GM10847 (cell line): Measurements from ENCODE around the gene AHDC1.

Experiments used
- POLR2A ChIP-seq: IDR thresholded peaks from 2 replicates; pipeline ENCODE4 v1.6.1; 2011; ENCODE audit not compliant: insufficient read length; ENCODE audit errors: extremely low read depth

AHDC1 gene

GRCh38 chr1:27536767-27537166 lies 67.2 kb downstream of the AHDC1 start:
- TF ChIP-seq POLR2A = no peak

GRCh38 chr1:27536010-27536757 lies 67.8 kb downstream of the AHDC1 start:
- no peak for TF ChIP-seq POLR2A

GRCh38 chr1:27535386-27535785 lies 68.6 kb downstream of the AHDC1 start:
- TF ChIP-seq POLR2A = no peak

GRCh38 chr1:27531959-27532685 lies 71.8 kb downstream of the AHDC1 start:
- no peak for TF ChIP-seq POLR2A

- TF ChIP-seq POLR2A = no peak
These were observed 73.8 kb downstream of the AHDC1 start for GRCh38 chr1:27530192-27530591.

GRCh38 chr1:27529704-27530018 lies 74.3 kb downstream of the AHDC1 start:
- no peak for TF ChIP-seq POLR2A

GRCh38 chr1:27528818-27529703 lies 74.9 kb downstream of the AHDC1 start:
- TF ChIP-seq POLR2A = no peak

GRCh38 chr1:27527890-27528817 lies 75.8 kb downstream of the AHDC1 start:
- TF ChIP-seq POLR2A = no peak

GRCh38 chr1:27527223-27527889 lies 76.6 kb downstream of the AHDC1 start:
- TF ChIP-seq POLR2A = no peak

- no peak for TF ChIP-seq POLR2A
These were observed 77.2 kb downstream of the AHDC1 start for GRCh38 chr1:27526569-27527222.

- TF ChIP-seq POLR2A = no peak
These were observed 78.4 kb downstream of the AHDC1 start for GRCh38 chr1:27525296-27526272.

- no peak for TF ChIP-seq POLR2A
These were observed 80.5 kb downstream of the AHDC1 start for GRCh38 chr1:27523337-27524020.
